Parathyroid adenoma (tissue), 2 donors: Measurements from ENCODE around the gene BDNF.

Source experiments
- H2AFZ ChIP-seq: fragments of 300-600 bp; sonication (generic); one replicate; pipeline ENCODE4 v1.7.0; 2017; ENCODE audit warnings: antibody characterized with exemption, mild to moderate bottlenecking
- H3K27ac ChIP-seq: fragments of 300-600 bp; sonication (generic); one replicate; pipeline ENCODE4 v1.7.0; 2017
- H3K27me3 ChIP-seq: fragments of 300-600 bp; sonication (generic); one replicate; pipeline ENCODE4 v1.7.0; 2017; ENCODE audit warnings: low read length; ENCODE audit not compliant: control insufficient read depth, insufficient read depth
- H3K36me3 ChIP-seq: fragments of 300-600 bp; sonication (generic); one replicate; pipeline ENCODE4 v1.7.0; 2017; ENCODE audit warnings: low read length; ENCODE audit not compliant: control insufficient read depth, insufficient read depth
- H3K4me1 ChIP-seq: fragments of 300-600 bp; sonication (generic); one replicate; pipeline ENCODE4 v1.7.0; 2017; ENCODE audit warnings: control low read depth
- H3K4me2 ChIP-seq: fragments of 300-600 bp; sonication (generic); one replicate; pipeline ENCODE4 v1.7.0; 2017; ENCODE audit warnings: low read length
- H3K4me3 ChIP-seq: fragments of 300-600 bp; sonication (generic); one replicate; pipeline ENCODE4 v1.7.0; 2017; ENCODE audit warnings: low read depth, low read length
- H3K79me2 ChIP-seq: fragments of 300-600 bp; sonication (generic); one replicate; pipeline ENCODE4 v1.7.0; 2017; ENCODE audit warnings: control low read depth
- H3K9ac ChIP-seq: fragments of 300-600 bp; sonication (generic); one replicate; pipeline ENCODE4 v1.7.0; 2017; ENCODE audit warnings: mild to moderate bottlenecking
- H3K9me3 ChIP-seq: fragments of 300-600 bp; sonication (generic); one replicate; pipeline ENCODE4 v1.7.0; 2017; ENCODE audit warnings: low read length; ENCODE audit not compliant: control insufficient read depth
- CTCF ChIP-seq: fragments of 300-600 bp; sonication (generic); IDR thresholded peaks from one replicate; pipeline ENCODE4 v1.7.0; 2017; ENCODE audit warnings: antibody characterized with exemption, mild to moderate bottlenecking
- donor health status: primary hyperparathyroidism.

The BDNF gene

GRCh38 chr11:27717801-27718229 is 17.6 kb upstream of the BDNF start:
- Histone ChIP-seq H3K36me3 (no peaks in the 10 kb centered on the region), H3K9ac (no peak overlapping the region), H3K27me3 (no peaks in the 10 kb centered on the region), H3K4me3 (no peak overlapping the region), H3K4me2 (no peak overlapping the region), H3K79me2 (no peaks in the 10 kb centered on the region), H3K4me1 (no peaks in the 10 kb centered on the region), H3K27ac (no peak overlapping the region), H3K9me3 (no peaks in the 10 kb centered on the region), H2AFZ (no peak overlapping the region)
- TF ChIP-seq CTCF, result no peak

- H3K27me3 ChIP-seq, result no peaks in the 10 kb centered on the region
Observed at GRCh38 chr11:27717377-27717776, 17.1 kb upstream of the BDNF start.

GRCh38 chr11:27716835-27717234 is 16.6 kb upstream of the BDNF start:
- H3K4me2 ChIP-seq, result no peak overlapping the region
- no peak for TF ChIP-seq CTCF

More at GRCh38 chr11:27717377-27717776, 17.1 kb upstream of the BDNF start:
- Histone ChIP-seq H3K79me2 (no peaks in the 10 kb centered on the region), H3K9ac (no peak overlapping the region), H3K4me3 (no peak overlapping the region), H3K4me2 (no peak overlapping the region), H2AFZ (no peak overlapping the region), H3K9me3 (no peaks in the 10 kb centered on the region), H3K4me1 (no peaks in the 10 kb centered on the region), H3K27ac (no peak overlapping the region), H3K36me3 (no peaks in the 10 kb centered on the region)
- TF ChIP-seq CTCF, result no peak

GRCh38 chr11:27716216-27716615 is 16.0 kb upstream of the BDNF start:
- Histone ChIP-seq H3K9me3 (no peaks in the 10 kb centered on the region), H3K4me1 (no peaks in the 10 kb centered on the region), H3K9ac (no peak overlapping the region), H3K36me3 (no peaks in the 10 kb centered on the region), H3K4me3 (no peak overlapping the region), H2AFZ (no peak overlapping the region), H3K27ac (no peak overlapping the region), H3K4me2 (no peak overlapping the region), H3K79me2 (no peaks in the 10 kb centered on the region), H3K27me3 (no peaks in the 10 kb centered on the region)
- TF ChIP-seq CTCF, result no peak

More at GRCh38 chr11:27716835-27717234, 16.6 kb upstream of the BDNF start:
- Histone ChIP-seq H3K36me3 (no peaks in the 10 kb centered on the region), H3K4me1 (no peaks in the 10 kb centered on the region), H3K79me2 (no peaks in the 10 kb centered on the region), H3K9me3 (no peaks in the 10 kb centered on the region), H3K27me3 (no peaks in the 10 kb centered on the region), H3K4me3 (no peak overlapping the region), H2AFZ (no peak overlapping the region), H3K9ac (no peak overlapping the region), H3K27ac (no peak overlapping the region)

- Histone ChIP-seq H3K4me3 (no peak overlapping the region), H3K4me2 (no peak overlapping the region), H3K27me3 (no peaks in the 10 kb centered on the region), H3K9me3 (no peaks in the 10 kb centered on the region), H3K79me2 (no peaks in the 10 kb centered on the region), H3K36me3 (no peaks in the 10 kb centered on the region), H3K4me1 (no peaks in the 10 kb centered on the region), H3K9ac (no peak overlapping the region), H2AFZ (no peak overlapping the region), H3K27ac (no peak overlapping the region)
- no peak for TF ChIP-seq CTCF
Observed at GRCh38 chr11:27711725-27712124, 11.5 kb upstream of the BDNF start.
